IMR-90 (cell line): ENCODE measurements around the gene KIF9. TPM values are rescaled to one million over a fixed set of nuclear protein-coding genes. Genes with fewer than 3 reads are reported as not detected.

Source experiments
- ATAC-seq: fragments of 200-7000 bp; cut with Tn5 transposase; 2 replicates; pipeline ENCODE4 v1.9.1; 2020; ENCODE audit warnings: low read depth, mild to moderate bottlenecking, moderate library complexity
- BruUV-seq: library from RNA; stranded (reverse); fragments of 400-500 nt; replicated peaks from 2 replicates; lab custom pipeline; 2021; lab: Mats Ljungman, UMichigan
- CTCF ChIA-PET: fragments of 300-600 bp; formaldehyde crosslinking; extraction: SDS; loops from one replicate; lab custom pipeline; 2021; ENCODE audit warnings: antibody characterized with exemption; lab: Yijun Ruan, JAX
- POLR2A ChIA-PET: fragments of 300-600 bp; sonication (Branson Sonifier 250); formaldehyde crosslinking; loops from one replicate; lab custom pipeline; 2022; ENCODE audit warnings: antibody characterized with exemption; ENCODE audit not compliant: unreplicated experiment; lab: Charles Lee
- DNase-seq: peaks from one replicate; pipeline ENCODE4 v3.0.0; 2013
- H2AFZ ChIP-seq: replicated peaks from 2 replicates; pipeline ENCODE3; 2013; ENCODE audit warnings: low read length, mild to moderate bottlenecking; ENCODE audit not compliant: poor library complexity
- H2AK5ac ChIP-seq: 2 replicates; pipeline ENCODE4 v1.6.1; 2013; ENCODE audit warnings: low read depth, low read length, inconsistent platforms
- H2AK9ac ChIP-seq: replicated peaks from 2 replicates; pipeline ENCODE3; 2013; ENCODE audit warnings: mild to moderate bottlenecking, low read depth, low read length, moderate library complexity; ENCODE audit not compliant: poor library complexity
- H2BK120ac ChIP-seq: 2 replicates; pipeline ENCODE4 v1.6.1; 2013; ENCODE audit warnings: low read depth, low read length, inconsistent platforms
- H2BK15ac ChIP-seq: 3 replicates; pipeline ENCODE4 v1.6.1; 2013; ENCODE audit warnings: low read depth, low read length, inconsistent platforms
- H2BK20ac ChIP-seq: 2 replicates; pipeline ENCODE4 v1.6.1; 2013; ENCODE audit warnings: low read depth, mild to moderate bottlenecking, inconsistent platforms, low read length, moderate library complexity
- H2BK5ac ChIP-seq: 2 replicates; pipeline ENCODE4 v1.6.1; 2013; ENCODE audit warnings: mild to moderate bottlenecking, low read depth, low read length, inconsistent platforms; ENCODE audit not compliant: poor library complexity, severe bottlenecking
- H3K14ac ChIP-seq: replicated peaks from 2 replicates; pipeline ENCODE4 v1.6.1; 2013; ENCODE audit warnings: low read depth, low read length, inconsistent platforms
- H3K18ac ChIP-seq: 2 replicates; pipeline ENCODE4 v1.6.1; 2013; ENCODE audit warnings: low read depth, low read length, control low read depth
- H3K23ac ChIP-seq: 2 replicates; pipeline ENCODE4 v1.6.1; 2013; ENCODE audit warnings: low read depth, low read length, inconsistent platforms
- H3K27ac ChIP-seq: 2 replicates; pipeline ENCODE4 v1.5.1; 2013; ENCODE audit warnings: mild to moderate bottlenecking, control low read depth, low read length; ENCODE audit not compliant: insufficient read depth
- H3K27me3 ChIP-seq: 2 replicates; pipeline ENCODE4 v1.6.1; 2013; ENCODE audit warnings: low read length; ENCODE audit not compliant: control insufficient read depth, insufficient read depth
- H3K36me3 ChIP-seq: 2 replicates; pipeline ENCODE4 v1.6.1; 2013; ENCODE audit warnings: low read length, mixed read lengths; ENCODE audit not compliant: control insufficient read depth, insufficient read depth
- H3K4ac ChIP-seq: 2 replicates; pipeline ENCODE4 v1.6.1; 2013; ENCODE audit warnings: low read depth, low read length, inconsistent platforms
- H3K4me1 ChIP-seq: 2 replicates; pipeline ENCODE4 v1.6.1; 2013; ENCODE audit warnings: low read length, mixed read lengths; ENCODE audit not compliant: control insufficient read depth, insufficient read depth
- H3K4me2 ChIP-seq: 2 replicates; pipeline ENCODE4 v1.6.1; 2013; ENCODE audit warnings: low read depth, mild to moderate bottlenecking, control low read depth, low read length, moderate library complexity
- H3K4me3 ChIP-seq: 2 replicates; pipeline ENCODE4 v1.5.1; 2013; ENCODE audit warnings: low read depth, mild to moderate bottlenecking, control low read depth, low read length, moderate library complexity; ENCODE audit not compliant: insufficient read depth
- H3K56ac ChIP-seq: 2 replicates; pipeline ENCODE4 v1.6.1; 2013; ENCODE audit warnings: low read length, inconsistent platforms; ENCODE audit not compliant: insufficient read depth; ENCODE audit errors: extremely low read depth
- H3K79me1 ChIP-seq, 2 experiments: 2 replicates each; pipeline ENCODE4 v1.6.1; 2013; ENCODE audit warnings: low read length in 2 of 2, inconsistent platforms in 1 of 2, low read depth in 1 of 2
- H3K9ac ChIP-seq: 2 replicates; pipeline ENCODE4 v1.6.1; 2013; ENCODE audit warnings: low read depth, low read length, control low read depth
- H3K9me1 ChIP-seq: 2 replicates; pipeline ENCODE4 v1.6.1; 2013; ENCODE audit warnings: low read length, inconsistent platforms; ENCODE audit not compliant: insufficient read depth
- H3K9me3 ChIP-seq: 2 replicates; pipeline ENCODE4 v1.6.1; 2013; ENCODE audit warnings: low read length; ENCODE audit not compliant: control insufficient read depth, insufficient read depth
- H4K20me1 ChIP-seq: 2 replicates; pipeline ENCODE4 v1.6.1; 2013; ENCODE audit warnings: low read length, inconsistent platforms; ENCODE audit not compliant: insufficient read depth
- H4K5ac ChIP-seq: 2 replicates; pipeline ENCODE4 v1.6.1; 2013; ENCODE audit warnings: mild to moderate bottlenecking, low read depth, low read length, control low read depth
- H4K8ac ChIP-seq, 2 experiments: 2 replicates each; pipeline ENCODE4 v1.6.1; 2013; ENCODE audit warnings: low read depth in 2 of 2, low read length in 2 of 2, control low read depth in 1 of 2, inconsistent platforms in 1 of 2
- H4K91ac ChIP-seq: 2 replicates; pipeline ENCODE4 v1.6.1; 2013; ENCODE audit warnings: low read depth, low read length, inconsistent platforms; ENCODE audit not compliant: insufficient read depth
- MAFK ChIP-seq: IDR thresholded peaks from 2 replicates; pipeline ENCODE4 v1.6.1; 2012; ENCODE audit warnings: low read depth, low read length, improper control_type of control experiment
- RAD21 ChIP-seq: IDR thresholded peaks from 2 replicates; pipeline ENCODE4 v1.6.1; 2012; ENCODE audit warnings: low read length, improper control_type of control experiment
- dilution Hi-C: fragments of 300-500 bp; cut with HindIII; formaldehyde crosslinking; loops from one replicate; pipeline ENCODE4 v1.14.3; 2018; ENCODE audit warnings: low sequenced_read_pairs; ENCODE audit not compliant: unreplicated experiment
- in situ Hi-C: fragments of 300-500 bp; cut with MboI; formaldehyde crosslinking; loops from 3 replicates; pipeline ENCODE4 v1.14.3; 2019; ENCODE audit warnings: low sequenced_read_pairs, inconsistent platforms, mixed read lengths
- intact Hi-C: fragments of 100-400 bp; cut with micrococcal nuclease; formaldehyde crosslinking; loops from 2 replicates; pipeline ENCODE4 v1.10.0; 2022
- polyA plus RNA-seq, 3 experiments: library from polyadenylated mRNA; depleted of rRNA; stranded (reverse); fragments of >200 nt; gene quantifications; 2 replicates each; pipeline ENCODE4 v1.2.3, GENCODE V29; 2012; ENCODE audit warnings: low replicate concordance in 1 of 3
- total RNA-seq: library from RNA; depleted of rRNA; stranded (reverse); fragments of >200 nt; gene quantifications from 2 replicates; pipeline ENCODE4 v1.2.3, GENCODE V29; 2012

Gene KIF9
- total and polyA plus RNA-seq, 2 of the 4 experiments (the other 2 are of a cell fraction), result 1.8 to 5.0 TPM

GRCh38 chr3:47267490-47267824 lies 15.1 kb downstream of the KIF9 start:
- no peak overlapping the region for H3K4me2 ChIP-seq
- POLR2A ChIA-PET, result no interaction called here
- no peak overlapping the region for H2BK15ac ChIP-seq
- ATAC-seq (no peak), DNase-seq (no peak)
- no peak overlapping the region for H2BK120ac ChIP-seq
- no peak overlapping the region for H2BK5ac ChIP-seq
- no peaks in the 10 kb centered on the region for H3K9me1 ChIP-seq
- H3K14ac ChIP-seq, result no peak overlapping the region
- H3K18ac ChIP-seq, result no peak overlapping the region
- H3K36me3 ChIP-seq, result no peaks in the 10 kb centered on the region
- H2AK5ac ChIP-seq, result no peak overlapping the region
- TF ChIP-seq MAFK (peak; percentile 97), RAD21 (no peak)
- no peak overlapping the region for H4K5ac ChIP-seq
- H3K27ac ChIP-seq, result no peak overlapping the region
- no peak overlapping the region for H3K4ac ChIP-seq
- BruUV-seq, result no TSS peak
- H3K4me3 ChIP-seq, result no peak overlapping the region
- no peak overlapping the region for H2BK20ac ChIP-seq
- CTCF ChIA-PET, result no interaction called here
- dilution Hi-C loops (no loop called here), intact Hi-C loops (no loop called here), in situ Hi-C loops (no loop called here)
- no peak overlapping the region for H3K9ac ChIP-seq
- H3K4me1 ChIP-seq, result peaks cover 6% of the 10 kb centered on the region
- H4K20me1 ChIP-seq, result no peaks in the 10 kb centered on the region
- no peak overlapping the region for H3K56ac ChIP-seq
- no peak overlapping the region for H3K23ac ChIP-seq
- H4K91ac ChIP-seq, result no peak overlapping the region
- no peaks in the 10 kb centered on the region for H3K79me1 ChIP-seq
- no peak overlapping the region for H4K8ac ChIP-seq
- H3K27me3 ChIP-seq, result peaks cover 5% of the 10 kb centered on the region
- H2AK9ac ChIP-seq, result no peak overlapping the region
- no peak overlapping the region for H2AFZ ChIP-seq
- no peaks in the 10 kb centered on the region for H3K9me3 ChIP-seq
